ENCODE data around the gene SEC16A. TPM values are rescaled to one million over a fixed set of nuclear protein-coding genes. Genes with fewer than 3 reads are reported as not detected.

SEC16A gene
- total RNA-seq, 1 donor from 2014 or later, result 94.5 TPM

GRCh38 chr9:136437839-136438547, 44.8 kb downstream of the SEC16A start:
- Histone ChIP-seq H3K9me3 (ENCODE audit: insufficient read depth, low read depth, low read length) (no peaks in the 10 kb centered on the region), H3K27me3 (ENCODE audit: insufficient read depth, low read length) (no peaks in the 10 kb centered on the region), H4K20me1 (ENCODE audit: insufficient read depth, low read length) (peaks cover 83% of the 10 kb centered on the region), H3K4me1 (ENCODE audit: insufficient read depth, low read length) (peaks cover 38% of the 10 kb centered on the region), H3K36me3 (ENCODE audit: insufficient read depth, low read length) (peaks cover 11% of the 10 kb centered on the region), H2AFZ (ENCODE audit: low read depth, low read length) (no peak overlapping the region), H3K27ac (ENCODE audit: low read depth, low read length) (no peak overlapping the region), H3K9ac (ENCODE audit: low read length) (peak overlapping the region; percentile 88), H3K4me2 (ENCODE audit: low read length) (peak overlapping the region; percentile 98), H3K4me3 (ENCODE audit: insufficient read depth, low read depth, low read length) (peak overlapping the region; percentile 69), H3K79me2 (ENCODE audit: insufficient read depth, low read length) (peaks cover 68% of the 10 kb centered on the region)
- FAIRE-seq, result no peak
- peaks cover 8% of the 10 kb centered on the region for H3K36me3 Mint-ChIP-seq (ENCODE audit: low read depth, unreplicated experiment)
- H3K4me3 Mint-ChIP-seq (ENCODE audit: unreplicated experiment), result peak overlapping the region; percentile 89
- DNase-seq (ENCODE audit: low read depth), result peak; percentile 30
- no peaks in the 10 kb centered on the region for H3K27me3 Mint-ChIP-seq (ENCODE audit: low read depth, unreplicated experiment)
- H3K4me1 Mint-ChIP-seq (ENCODE audit: low read depth, unreplicated experiment), result peaks cover 24% of the 10 kb centered on the region
- TF ChIP-seq CTCF (IDR thresholded peaks at IDR 0.05; ENCODE audit: insufficient read depth, low read depth, low read length) (no peak), EZH2 (IDR thresholded peaks at IDR 0.05; ENCODE audit: insufficient read depth, low read length) (no peak)
- H3K27ac Mint-ChIP-seq (ENCODE audit: unreplicated experiment), result peak overlapping the region; percentile 18
- no peaks in the 10 kb centered on the region for H3K9me3 Mint-ChIP-seq (ENCODE audit: unreplicated experiment)

GRCh38 chr9:136437430-136437829, 45.4 kb downstream of the SEC16A start:
- peaks cover 8% of the 10 kb centered on the region for H3K36me3 ChIP-seq (ENCODE audit: insufficient read depth, low read length)
- no peaks in the 10 kb centered on the region for H3K9me3 ChIP-seq (ENCODE audit: insufficient read depth, low read depth, low read length)
- Mint-ChIP-seq H3K4me3 (ENCODE audit: unreplicated experiment) (peak overlapping the region; percentile 89), H3K4me1 (ENCODE audit: low read depth, unreplicated experiment) (peaks cover 24% of the 10 kb centered on the region), H3K27ac (ENCODE audit: unreplicated experiment) (peak overlapping the region; percentile 55), H3K9me3 (ENCODE audit: unreplicated experiment) (no peaks in the 10 kb centered on the region), H3K36me3 (ENCODE audit: low read depth, unreplicated experiment) (peaks cover 8% of the 10 kb centered on the region), H3K27me3 (ENCODE audit: low read depth, unreplicated experiment) (no peaks in the 10 kb centered on the region)
- DNase-seq (ENCODE audit: low read depth) (peak; percentile 30), FAIRE-seq (no peak)
- peak overlapping the region; percentile 88 for H3K9ac ChIP-seq (ENCODE audit: low read length)
- peaks cover 78% of the 10 kb centered on the region for H4K20me1 ChIP-seq (ENCODE audit: insufficient read depth, low read length)
- H3K27ac ChIP-seq (ENCODE audit: low read depth, low read length), result no peak overlapping the region
- H3K4me3 ChIP-seq (ENCODE audit: insufficient read depth, low read depth, low read length), result peak overlapping the region; percentile 69
- TF ChIP-seq CTCF (IDR thresholded peaks at IDR 0.05; ENCODE audit: insufficient read depth, low read depth, low read length) (no peak), EZH2 (IDR thresholded peaks at IDR 0.05; ENCODE audit: insufficient read depth, low read length) (no peak)
- H3K4me1 ChIP-seq (ENCODE audit: insufficient read depth, low read length), result peaks cover 33% of the 10 kb centered on the region
- H3K79me2 ChIP-seq (ENCODE audit: insufficient read depth, low read length), result peaks cover 68% of the 10 kb centered on the region
- H3K4me2 ChIP-seq (ENCODE audit: low read length), result peak overlapping the region; percentile 98
- no peaks in the 10 kb centered on the region for H3K27me3 ChIP-seq (ENCODE audit: insufficient read depth, low read length)
- no peak overlapping the region for H2AFZ ChIP-seq (ENCODE audit: low read depth, low read length)

GRCh38 chr9:136436055-136436634, 46.7 kb downstream of the SEC16A start:
- H3K27ac ChIP-seq (ENCODE audit: low read depth, low read length), result no peak overlapping the region
- peaks cover 8% of the 10 kb centered on the region for H3K36me3 ChIP-seq (ENCODE audit: insufficient read depth, low read length)
- no peaks in the 10 kb centered on the region for H3K9me3 ChIP-seq (ENCODE audit: insufficient read depth, low read depth, low read length)
- Mint-ChIP-seq H3K27me3 (ENCODE audit: low read depth, unreplicated experiment) (no peaks in the 10 kb centered on the region), H3K27ac (ENCODE audit: unreplicated experiment) (no peak overlapping the region), H3K36me3 (ENCODE audit: low read depth, unreplicated experiment) (peaks cover 8% of the 10 kb centered on the region), H3K4me3 (ENCODE audit: unreplicated experiment) (peak overlapping the region; percentile 64), H3K4me1 (ENCODE audit: low read depth, unreplicated experiment) (peaks cover 20% of the 10 kb centered on the region), H3K9me3 (ENCODE audit: unreplicated experiment) (no peaks in the 10 kb centered on the region)
- DNase-seq (ENCODE audit: low read depth) (no peak), FAIRE-seq (no peak)
- no peak overlapping the region for H2AFZ ChIP-seq (ENCODE audit: low read depth, low read length)
- H3K4me1 ChIP-seq (ENCODE audit: insufficient read depth, low read length), result peaks cover 21% of the 10 kb centered on the region
- H3K4me3 ChIP-seq (ENCODE audit: insufficient read depth, low read depth, low read length), result no peak overlapping the region
- H3K27me3 ChIP-seq (ENCODE audit: insufficient read depth, low read length), result no peaks in the 10 kb centered on the region
- no peak overlapping the region for H3K9ac ChIP-seq (ENCODE audit: low read length)
- H3K4me2 ChIP-seq (ENCODE audit: low read length), result peak overlapping the region; percentile 98
- TF ChIP-seq CTCF (IDR thresholded peaks at IDR 0.05; ENCODE audit: insufficient read depth, low read depth, low read length) (no peak), EZH2 (IDR thresholded peaks at IDR 0.05; ENCODE audit: insufficient read depth, low read length) (no peak)
- peaks cover 68% of the 10 kb centered on the region for H3K79me2 ChIP-seq (ENCODE audit: insufficient read depth, low read length)
- peaks cover 65% of the 10 kb centered on the region for H4K20me1 ChIP-seq (ENCODE audit: insufficient read depth, low read length)
